ENCODE measurements around the gene RAD51B.

DNA sequence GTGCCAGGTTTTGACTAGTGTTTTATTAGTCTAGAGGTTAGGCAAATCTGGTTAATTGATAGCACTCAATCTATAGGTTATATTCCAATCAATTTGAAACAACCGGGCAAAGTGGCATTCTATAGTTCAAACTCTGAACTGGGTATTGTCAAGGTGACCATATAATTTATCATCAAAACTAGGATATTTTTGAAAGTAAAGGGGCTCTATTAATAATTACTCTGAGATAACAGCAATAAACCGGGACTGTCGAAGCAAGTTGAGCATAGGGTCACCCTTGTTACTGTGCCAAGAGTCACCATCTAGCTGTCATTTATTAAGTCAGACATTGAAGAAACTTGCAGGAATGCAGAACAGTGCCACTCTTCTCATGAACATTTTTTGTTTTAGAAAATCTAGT, 321.2 kb downstream of the RAD51B start:
- TF ChIP-seq, protein P1, sequence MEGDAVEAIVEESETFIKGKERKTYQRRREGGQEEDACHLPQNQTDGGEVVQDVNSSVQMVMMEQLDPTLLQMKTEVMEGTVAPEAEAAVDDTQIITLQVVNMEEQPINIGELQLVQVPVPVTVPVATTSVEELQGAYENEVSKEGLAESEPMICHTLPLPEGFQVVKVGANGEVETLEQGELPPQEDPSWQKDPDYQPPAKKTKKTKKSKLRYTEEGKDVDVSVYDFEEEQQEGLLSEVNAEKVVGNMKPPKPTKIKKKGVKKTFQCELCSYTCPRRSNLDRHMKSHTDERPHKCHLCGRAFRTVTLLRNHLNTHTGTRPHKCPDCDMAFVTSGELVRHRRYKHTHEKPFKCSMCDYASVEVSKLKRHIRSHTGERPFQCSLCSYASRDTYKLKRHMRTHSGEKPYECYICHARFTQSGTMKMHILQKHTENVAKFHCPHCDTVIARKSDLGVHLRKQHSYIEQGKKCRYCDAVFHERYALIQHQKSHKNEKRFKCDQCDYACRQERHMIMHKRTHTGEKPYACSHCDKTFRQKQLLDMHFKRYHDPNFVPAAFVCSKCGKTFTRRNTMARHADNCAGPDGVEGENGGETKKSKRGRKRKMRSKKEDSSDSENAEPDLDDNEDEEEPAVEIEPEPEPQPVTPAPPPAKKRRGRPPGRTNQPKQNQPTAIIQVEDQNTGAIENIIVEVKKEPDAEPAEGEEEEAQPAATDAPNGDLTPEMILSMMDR (conservative IDR thresholded peaks at IDR 0.05): no peak
- no peak for TF ChIP-seq ZFX (IDR thresholded peaks at IDR 0.05)

All from C4-2B (cell line).